ENCODE data around the gene ECE1. TPM values are rescaled to one million over a fixed set of nuclear protein-coding genes. Genes with fewer than 3 reads are reported as not detected.

ECE1 gene
- total and polyA plus RNA-seq, 2 of the 13 experiments (the other 11 are each of a cell fraction or from before 2014, with no cell fraction given), result 13.5 to 21.2 TPM

- TF ChIP-seq MED8 (CRISPR knock-in tag; IDR thresholded peaks at IDR 0.05; ENCODE audit: insufficient replicate concordance) (no peak), BCL3 (CRISPR knock-in tag; IDR thresholded peaks at IDR 0.05) (no peak; the same call in 1 of the 2 replicates), FOXP1 (IDR thresholded peaks at IDR 0.05) (no peak), FOXP1 (CRISPR knock-in tag; IDR thresholded peaks at IDR 0.05) (peak; percentile 67), ZNF770 (CRISPR knock-in tag; IDR thresholded peaks at IDR 0.05) (peak; percentile 41; the same call in 1 of the 2 replicates), ZNF460 (CRISPR knock-in tag; IDR thresholded peaks at IDR 0.05; ENCODE audit: borderline replicate concordance) (no peak), CEBPZ (IDR thresholded peaks at IDR 0.05; ENCODE audit: low read length) (no peak), ZNF253 (CRISPR knock-in tag; IDR thresholded peaks at IDR 0.05; ENCODE audit: borderline replicate concordance) (no peak), ZSCAN5A (CRISPR knock-in tag; IDR thresholded peaks at IDR 0.05; ENCODE audit: borderline replicate concordance) (peak; percentile 57; the same call in 1 of the 2 replicates), ZNF883 (CRISPR knock-in tag; IDR thresholded peaks at IDR 0.05; ENCODE audit: not compliant biosample characterization) (no peak), ZKSCAN8 (CRISPR knock-in tag; IDR thresholded peaks at IDR 0.05; ENCODE audit: borderline replicate concordance) (no peak), ELK4 (CRISPR knock-in tag; IDR thresholded peaks at IDR 0.05; ENCODE audit: borderline replicate concordance) (no peak), NFRKB (IDR thresholded peaks at IDR 0.05) (no peak), PAXIP1 (CRISPR knock-in tag; conservative IDR thresholded peaks at IDR 0.05) (peak; percentile 97)
Observed at GRCh38 chr1:21269461-21270085, 20.7 kb downstream of the ECE1 start (continued).

All from HepG2 (cell line).